Measurements from ENCODE around the gene CLEC3B.
"Not testable (repeated sequence)": the region's sequence is repeated elsewhere in the genome, so short reads cannot be mapped to it uniquely, and the experiment has no call there.

CLEC3B gene

GRCh38 chr3:45026038-45026437 lies at the start of gene CLEC3B:
TSS of gene CLEC3B (plus strand) at chr3:45026303. CDS start at chr3:45026363, 60 bp downstream.
- no peak for DNase-seq (ENCODE audit: low read depth in 2 of 2)

GRCh38 chr3:44981220-44981619 lies 44.9 kb upstream of the CLEC3B start:
- DNase-seq (ENCODE audit: low read depth in 2 of 2): no peak

- DNase-seq (ENCODE audit: low read depth in 2 of 2): no peak
These were observed 44.4 kb upstream of the CLEC3B start for GRCh38 chr3:44981751-44982150.

- no peak for DNase-seq (ENCODE audit: low read depth in 2 of 2)
These were observed 43.3 kb upstream of the CLEC3B start for GRCh38 chr3:44982817-44983216.

GRCh38 chr3:44983484-44983941 lies 42.6 kb upstream of the CLEC3B start:
- no peak for DNase-seq (ENCODE audit: low read depth in 2 of 2)

GRCh38 chr3:44984335-44984734 lies 41.8 kb upstream of the CLEC3B start:
- no peak for DNase-seq (ENCODE audit: low read depth in 2 of 2)

- not testable (repeated sequence) for DNase-seq (ENCODE audit: low read depth in 2 of 2)
These were observed 39.8 kb upstream of the CLEC3B start for GRCh38 chr3:44986330-44986729.

GRCh38 chr3:44987332-44987731 lies 38.8 kb upstream of the CLEC3B start:
- no peak for DNase-seq (ENCODE audit: low read depth in 2 of 2)

GRCh38 chr3:44988073-44988472 lies 38.0 kb upstream of the CLEC3B start:
- DNase-seq (ENCODE audit: low read depth in 2 of 2): no peak

- no peak for DNase-seq (ENCODE audit: low read depth in 2 of 2)
These were observed 37.0 kb upstream of the CLEC3B start for GRCh38 chr3:44989141-44989540.

- no peak for DNase-seq (ENCODE audit: low read depth in 2 of 2)
These were observed 36.3 kb upstream of the CLEC3B start for GRCh38 chr3:44989636-44990373.

- no peak for DNase-seq (ENCODE audit: low read depth in 2 of 2)
These were observed 34.8 kb upstream of the CLEC3B start for GRCh38 chr3:44991326-44991725.

GRCh38 chr3:44992555-44993470 lies 33.3 kb upstream of the CLEC3B start:
- DNase-seq (ENCODE audit: low read depth in 2 of 2): no peak

GRCh38 chr3:44993471-44994205 lies 32.5 kb upstream of the CLEC3B start:
- DNase-seq (ENCODE audit: low read depth in 2 of 2): no peak

GRCh38 chr3:44995142-44995770 lies 30.8 kb upstream of the CLEC3B start:
- DNase-seq (ENCODE audit: low read depth in 2 of 2): no peak

- DNase-seq (ENCODE audit: low read depth in 2 of 2): no peak
These were observed 29.5 kb upstream of the CLEC3B start for GRCh38 chr3:44996556-44996969.

- DNase-seq (ENCODE audit: low read depth in 2 of 2): no peak
These were observed 26.3 kb upstream of the CLEC3B start for GRCh38 chr3:44999782-45000181.

- DNase-seq (ENCODE audit: low read depth in 2 of 2): no peak
These were observed 25.3 kb upstream of the CLEC3B start for GRCh38 chr3:45000823-45001222.

- DNase-seq (ENCODE audit: low read depth in 2 of 2): no peak
These were observed 24.4 kb upstream of the CLEC3B start for GRCh38 chr3:45001738-45002137.

- no peak for DNase-seq (ENCODE audit: low read depth in 2 of 2)
These were observed 23.9 kb upstream of the CLEC3B start for GRCh38 chr3:45002139-45002660.

GRCh38 chr3:45002720-45003119 lies 23.4 kb upstream of the CLEC3B start:
- no peak for DNase-seq (ENCODE audit: low read depth in 2 of 2)
